Kidney (tissue), 14 donors: ENCODE data around the gene INHBB. TPM values are rescaled to one million over a fixed set of nuclear protein-coding genes. Genes with fewer than 3 reads are reported as not detected.

Experiments
- DNase-seq, 5 donors: peaks; one replicate each; pipeline ENCODE4 v3.0.0-alpha.2; 2013 to 2020
- FAIRE-seq: peaks from 2 replicates; lab custom pipeline; 2012; peaks lifted over from hg19 to GRCh38; lab: Jason Lieb, UNC
- H3K27ac ChIP-seq, 2 donors: one replicate each; pipeline ENCODE4 v1.7.0; 2013; ENCODE audit warnings: low read depth in 2 of 2, low read length in 2 of 2, inconsistent platforms in 1 of 2
- H3K27me3 ChIP-seq: one replicate; pipeline ENCODE4 v1.7.1; 2013; ENCODE audit warnings: low read length, inconsistent platforms; ENCODE audit not compliant: control insufficient read depth, insufficient read depth
- H3K36me3 ChIP-seq, 3 donors: one replicate each; pipeline versions ENCODE4 v1.7.0 to v1.7.1; 2013; ENCODE audit warnings: low read length in 3 of 3, control low read depth in 1 of 3, inconsistent platforms in 1 of 3; ENCODE audit not compliant: insufficient read depth in 3 of 3, control insufficient read depth in 2 of 3
- H3K4me1 ChIP-seq, 3 donors: one replicate each; pipeline versions ENCODE4 v1.7.0 to v1.7.1; 2013; ENCODE audit warnings: low read length in 3 of 3, inconsistent platforms in 1 of 3, low read depth in 1 of 3; ENCODE audit not compliant: control insufficient read depth in 2 of 3, insufficient read depth in 2 of 3
- H3K4me3 ChIP-seq, 3 donors: one replicate each; pipeline versions ENCODE4 v1.7.0 to v1.8.1; 2013; ENCODE audit warnings: low read length in 3 of 3, control low read depth in 1 of 3, inconsistent platforms in 1 of 3
- H3K9ac ChIP-seq, 3 donors: one replicate each; pipeline versions ENCODE4 v1.7.0 to v1.7.1; 2013; ENCODE audit warnings: low read length in 3 of 3, control low read depth in 1 of 3, inconsistent platforms in 1 of 3
- H3K9me3 ChIP-seq, 3 donors: one replicate each; pipeline versions ENCODE4 v1.7.0 to v1.7.1; 2013; ENCODE audit warnings: low read length in 3 of 3, control low read depth in 1 of 3, inconsistent platforms in 1 of 3; ENCODE audit not compliant: control insufficient read depth in 2 of 3, insufficient read depth in 1 of 3
- intact Hi-C: fragments of 100-400 bp; cut with DNase I; formaldehyde crosslinking; loops from one replicate; pipeline ENCODE4 v1.11.1; 2022
- polyA plus RNA-seq: library from polyadenylated mRNA; stranded (reverse); fragments of 350-450 nt; fragmentation: Illumina TruSeq; extraction: RNeasy Lipid Tissue Mini Kit (QIAGEN cat#74804); gene quantifications from one replicate; pipeline ENCODE4 v1.2.3, GENCODE V29; 2014; ENCODE audit warnings: low read depth, low replicate concordance; ENCODE audit not compliant: insufficient read depth
- total RNA-seq: library from RNA; stranded (reverse); fragmentation: NEBNext Ultra II Directional; extraction: Animal tissue kit (Norgen Biotek cat#: 25700); gene quantifications from one replicate; pipeline ENCODE4 v1.2.1, GENCODE V29; 2021
- TF ChIP-seq, protein P1 (sequence below): IDR thresholded peaks from 3 replicates; pipeline ENCODE4 v1.5.1; 2012; ENCODE audit warnings: mild to moderate bottlenecking, moderate library complexity, borderline replicate concordance; ENCODE audit not compliant: insufficient read depth; ENCODE audit errors: extremely low read depth
- donor health status: control.
- donor health status: control.
- donor health status: control.
- donor health status: control.
- donor health status: control.
- donor health status: DM: yes; HTN: yes; CAD: no.
- donor health status: Normal renal cell carcinoma (clear cell type).

INHBB gene
- total and polyA plus RNA-seq, 2 donors from 2014 or later = 0.49 to 3.7 TPM

GRCh38 chr2:120326066-120326465, 19.9 kb upstream of the INHBB start:
- H3K4me3 ChIP-seq = no peak overlapping the region
- intact Hi-C loops = no loop called here
- no peaks in the 10 kb centered on the region for H3K36me3 ChIP-seq
- no peaks in the 10 kb centered on the region for H3K4me1 ChIP-seq
- no peaks in the 10 kb centered on the region for H3K9me3 ChIP-seq
- FAIRE-seq = no peak
- H3K27me3 ChIP-seq = no peaks in the 10 kb centered on the region
- H3K9ac ChIP-seq = no peak overlapping the region
- peak in 1 of 5 donors; percentile 32 for DNase-seq
- H3K27ac ChIP-seq = no peak overlapping the region
- TF ChIP-seq, protein P1, sequence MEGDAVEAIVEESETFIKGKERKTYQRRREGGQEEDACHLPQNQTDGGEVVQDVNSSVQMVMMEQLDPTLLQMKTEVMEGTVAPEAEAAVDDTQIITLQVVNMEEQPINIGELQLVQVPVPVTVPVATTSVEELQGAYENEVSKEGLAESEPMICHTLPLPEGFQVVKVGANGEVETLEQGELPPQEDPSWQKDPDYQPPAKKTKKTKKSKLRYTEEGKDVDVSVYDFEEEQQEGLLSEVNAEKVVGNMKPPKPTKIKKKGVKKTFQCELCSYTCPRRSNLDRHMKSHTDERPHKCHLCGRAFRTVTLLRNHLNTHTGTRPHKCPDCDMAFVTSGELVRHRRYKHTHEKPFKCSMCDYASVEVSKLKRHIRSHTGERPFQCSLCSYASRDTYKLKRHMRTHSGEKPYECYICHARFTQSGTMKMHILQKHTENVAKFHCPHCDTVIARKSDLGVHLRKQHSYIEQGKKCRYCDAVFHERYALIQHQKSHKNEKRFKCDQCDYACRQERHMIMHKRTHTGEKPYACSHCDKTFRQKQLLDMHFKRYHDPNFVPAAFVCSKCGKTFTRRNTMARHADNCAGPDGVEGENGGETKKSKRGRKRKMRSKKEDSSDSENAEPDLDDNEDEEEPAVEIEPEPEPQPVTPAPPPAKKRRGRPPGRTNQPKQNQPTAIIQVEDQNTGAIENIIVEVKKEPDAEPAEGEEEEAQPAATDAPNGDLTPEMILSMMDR = no peak

DNA sequence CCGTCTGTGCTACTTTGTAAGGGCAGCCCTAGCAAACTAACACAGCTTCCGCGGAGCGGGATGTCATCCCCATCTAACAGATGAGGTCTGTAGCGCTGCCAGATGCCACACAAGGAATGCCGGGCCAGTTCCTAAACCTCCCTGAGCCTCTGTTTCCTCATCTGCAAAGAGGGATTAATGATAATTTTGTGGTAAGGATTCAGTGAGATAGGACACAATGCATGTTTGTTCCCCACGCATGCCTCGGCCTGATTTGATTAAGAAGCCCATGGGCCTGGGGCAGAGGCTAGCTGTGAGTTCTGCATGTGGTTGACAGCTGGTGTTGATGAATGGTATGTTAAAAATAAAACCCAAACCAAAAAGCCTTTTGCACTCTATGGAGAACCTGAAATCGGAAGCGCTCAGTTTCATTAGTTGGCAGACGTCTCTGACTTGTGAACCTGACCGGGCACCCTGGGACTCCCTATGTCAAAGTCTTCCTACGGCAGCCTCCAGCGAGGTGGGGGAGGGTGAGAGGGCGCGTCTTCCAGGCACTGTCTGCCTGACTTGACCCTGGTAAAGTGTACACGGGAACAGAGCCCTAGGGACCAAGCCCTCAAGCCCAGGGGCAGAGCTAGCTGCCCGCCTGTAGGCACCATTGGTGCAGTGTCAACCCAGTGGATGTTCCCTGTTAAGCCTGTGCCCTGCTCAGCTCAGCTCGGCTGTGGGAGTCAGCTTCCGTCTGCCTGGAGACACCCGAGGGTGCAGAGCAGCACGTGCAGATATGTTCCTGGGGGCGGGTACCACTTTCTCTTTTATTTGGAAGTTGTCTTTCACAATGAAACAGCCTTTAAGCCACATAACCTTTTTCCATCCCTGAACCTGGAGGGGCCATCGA, 14.8 kb upstream of the INHBB start:
- H3K27ac ChIP-seq = no peak overlapping the region
- FAIRE-seq (no peak), DNase-seq (peak in 1 of 5 donors; percentile 41)
- H3K9me3 ChIP-seq = peaks cover 0 to 4% (median 2%) of the 10 kb centered on the region in 3 donors
- no peaks in the 10 kb centered on the region for H3K27me3 ChIP-seq
- H3K4me1 ChIP-seq = no peaks in the 10 kb centered on the region
- intact Hi-C loops = no loop called here
- no peak overlapping the region for H3K4me3 ChIP-seq
- no peaks in the 10 kb centered on the region for H3K36me3 ChIP-seq
- no peak overlapping the region for H3K9ac ChIP-seq
- TF ChIP-seq, protein P1 = no peak

DNA sequence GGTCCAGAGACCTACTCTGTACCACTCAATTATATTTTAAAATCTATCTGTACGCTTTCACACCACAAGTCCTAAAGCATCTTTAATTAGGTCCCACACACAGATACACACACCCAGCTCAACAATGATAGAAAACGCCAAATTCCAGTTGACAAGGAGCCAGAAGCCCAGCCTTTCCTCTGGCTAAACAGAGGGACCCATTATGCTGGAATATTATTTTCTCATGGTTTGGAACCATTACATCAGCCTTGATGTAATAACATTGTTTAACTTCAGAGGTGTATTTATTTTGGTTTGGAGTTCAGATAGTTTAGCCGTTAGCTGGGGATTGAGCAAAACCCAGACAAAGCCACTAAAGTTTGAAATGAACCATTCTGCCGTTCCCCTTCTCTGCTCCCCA, 14.0 kb upstream of the INHBB start:
- Histone ChIP-seq H3K4me1 (no peaks in the 10 kb centered on the region), H3K9me3 (peaks cover 0 to 4% (median 2%) of the 10 kb centered on the region in 3 donors), H3K4me3 (no peak overlapping the region), H3K27me3 (no peaks in the 10 kb centered on the region), H3K27ac (no peak overlapping the region), H3K9ac (no peak overlapping the region), H3K36me3 (no peaks in the 10 kb centered on the region)
- TF ChIP-seq, protein P1 = no peak
- FAIRE-seq (no peak), DNase-seq (no peak)
- intact Hi-C loops = no loop called here
